Prostate gland (tissue), 2 donors: Measurements from ENCODE around the gene TMED7.
A peak's percentile ranks its signal among the peaks of the same experiment; 100 is the strongest.

Source experiments
- CTCF ChIP-seq, 4 experiments: fragments of 200-600 bp in 2 of 4; fragments of 450-650 bp in 2 of 4; sonication (generic) in 2 of 4; IDR thresholded peaks; 1 replicate in 3 of 4; 2 replicates in 1 of 4; pipeline ENCODE4 v1.5.1; 2016 to 2019; ENCODE audit warnings: antibody characterized with exemption in 4 of 4, mild to moderate bottlenecking in 2 of 4, moderate library complexity in 2 of 4
- POLR2A ChIP-seq: fragments of 450-650 bp; IDR thresholded peaks from one replicate; pipeline ENCODE4 v1.6.1; 2016; ENCODE audit warnings: antibody characterized with exemption, mild to moderate bottlenecking
- POLR2AphosphoS5 ChIP-seq: sonication (generic); formaldehyde crosslinking; IDR thresholded peaks from one replicate; pipeline ENCODE4 v1.6.1; 2017; ENCODE audit warnings: antibody characterized with exemption

- TF ChIP-seq CTCF (IDR thresholded peaks at IDR 0.05), result peak; percentile 45 to 68 (median 58)
- no peak for TF ChIP-seq POLR2AphosphoS5
- TF ChIP-seq POLR2A, result no peak
Observed at GRCh38 chr5:115586525-115587146, 39.2 kb downstream of the TMED7 start.
